Measurements from ENCODE around the gene GRK5.

Gene GRK5

GRCh38 chr10:119388849-119389345 lies 181.5 kb downstream of the GRK5 start:
- no peaks in the 10 kb centered on the region for H3K4me1 ChIP-seq (ENCODE audit: low read length)

GRCh38 chr10:119391440-119392251 lies 184.3 kb downstream of the GRK5 start:
- Histone ChIP-seq H3K27me3 (ENCODE audit: low read depth, low read length) (no peaks in the 10 kb centered on the region), H3K4me2 (ENCODE audit: low read length) (no peak overlapping the region), H2AFZ (ENCODE audit: low read depth, low read length) (no peak overlapping the region), H3K36me3 (replicated peaks; ENCODE audit: low read depth, low read length) (no peaks in the 10 kb centered on the region), H3K9ac (ENCODE audit: low read length) (no peak overlapping the region), H3K79me2 (ENCODE audit: low read length) (no peaks in the 10 kb centered on the region), H3K4me3 (ENCODE audit: low read length) (no peak overlapping the region), H3K27ac (ENCODE audit: low read length) (no peak overlapping the region), H4K20me1 (ENCODE audit: insufficient read depth, low read length) (no peaks in the 10 kb centered on the region), H3K9me3 (ENCODE audit: insufficient read depth, low read length) (no peaks in the 10 kb centered on the region), H3K4me1 (ENCODE audit: low read length) (peaks cover 14% of the 10 kb centered on the region)
- TF ChIP-seq CTCF (IDR thresholded peaks at IDR 0.05; ENCODE audit: low read depth, low read length) (no peak), EZH2phosphoT487 (IDR thresholded peaks at IDR 0.05; ENCODE audit: low read depth) (no peak)

More at GRCh38 chr10:119388849-119389345, 181.5 kb downstream of the GRK5 start:
- no peak overlapping the region for H3K9ac ChIP-seq (ENCODE audit: low read length)
- H3K27ac ChIP-seq (ENCODE audit: low read length): no peak overlapping the region
- H4K20me1 ChIP-seq (ENCODE audit: insufficient read depth, low read length): no peaks in the 10 kb centered on the region
- H2AFZ ChIP-seq (ENCODE audit: low read depth, low read length): no peak overlapping the region
- H3K79me2 ChIP-seq (ENCODE audit: low read length): no peaks in the 10 kb centered on the region
- no peaks in the 10 kb centered on the region for H3K27me3 ChIP-seq (ENCODE audit: low read depth, low read length)
- TF ChIP-seq EZH2phosphoT487 (IDR thresholded peaks at IDR 0.05; ENCODE audit: low read depth): no peak
- no peak for TF ChIP-seq CTCF (IDR thresholded peaks at IDR 0.05; ENCODE audit: low read depth, low read length)
- no peak overlapping the region for H3K4me2 ChIP-seq (ENCODE audit: low read length)
- H3K4me3 ChIP-seq (ENCODE audit: low read length): no peak overlapping the region
- H3K9me3 ChIP-seq (ENCODE audit: insufficient read depth, low read length): no peaks in the 10 kb centered on the region
- H3K36me3 ChIP-seq (replicated peaks; ENCODE audit: low read depth, low read length): no peaks in the 10 kb centered on the region

- Histone ChIP-seq H3K9me3 (ENCODE audit: insufficient read depth, low read length) (no peaks in the 10 kb centered on the region), H3K27ac (ENCODE audit: low read length) (no peak overlapping the region), H2AFZ (ENCODE audit: low read depth, low read length) (no peak overlapping the region), H4K20me1 (ENCODE audit: insufficient read depth, low read length) (no peaks in the 10 kb centered on the region), H3K4me3 (ENCODE audit: low read length) (no peak overlapping the region), H3K36me3 (replicated peaks; ENCODE audit: low read depth, low read length) (no peaks in the 10 kb centered on the region), H3K9ac (ENCODE audit: low read length) (no peak overlapping the region), H3K4me2 (ENCODE audit: low read length) (no peak overlapping the region), H3K79me2 (ENCODE audit: low read length) (no peaks in the 10 kb centered on the region), H3K27me3 (ENCODE audit: low read depth, low read length) (no peaks in the 10 kb centered on the region), H3K4me1 (ENCODE audit: low read length) (peaks cover 17% of the 10 kb centered on the region)
- TF ChIP-seq CTCF (IDR thresholded peaks at IDR 0.05; ENCODE audit: low read depth, low read length) (no peak), EZH2phosphoT487 (IDR thresholded peaks at IDR 0.05; ENCODE audit: low read depth) (no peak)
These were observed 185.6 kb downstream of the GRK5 start for GRCh38 chr10:119393019-119393418.

- H3K9me3 ChIP-seq (ENCODE audit: insufficient read depth, low read length): no peaks in the 10 kb centered on the region
- no peaks in the 10 kb centered on the region for H3K27me3 ChIP-seq (ENCODE audit: low read depth, low read length)
These were observed 186.1 kb downstream of the GRK5 start for GRCh38 chr10:119393421-119393820.

More at GRCh38 chr10:119393421-119393820, 186.1 kb downstream of the GRK5 start:
- H3K4me1 ChIP-seq (ENCODE audit: low read length): peaks cover 17% of the 10 kb centered on the region
- H4K20me1 ChIP-seq (ENCODE audit: insufficient read depth, low read length): no peaks in the 10 kb centered on the region
- no peak overlapping the region for H3K9ac ChIP-seq (ENCODE audit: low read length)
- H3K79me2 ChIP-seq (ENCODE audit: low read length): no peaks in the 10 kb centered on the region
- no peak overlapping the region for H2AFZ ChIP-seq (ENCODE audit: low read depth, low read length)
- no peak overlapping the region for H3K4me3 ChIP-seq (ENCODE audit: low read length)
- H3K36me3 ChIP-seq (replicated peaks; ENCODE audit: low read depth, low read length): no peaks in the 10 kb centered on the region
- no peak overlapping the region for H3K4me2 ChIP-seq (ENCODE audit: low read length)
- TF ChIP-seq EZH2phosphoT487 (IDR thresholded peaks at IDR 0.05; ENCODE audit: low read depth): no peak
- no peak for TF ChIP-seq CTCF (IDR thresholded peaks at IDR 0.05; ENCODE audit: low read depth, low read length)
- no peak overlapping the region for H3K27ac ChIP-seq (ENCODE audit: low read length)

Data from OCI-LY3 (cell line).